ENCODE measurements around the gene HHIPL1. TPM values are rescaled to one million over a fixed set of nuclear protein-coding genes. Genes with fewer than 3 reads are reported as not detected.

HHIPL1 gene
- 1 to 10 TPM; 1.9 to 3.3 (median 2.1) TPM for polyA plus RNA-seq (ENCODE audit: insufficient read depth in 1 of 5, insufficient read length in 5 of 5, low replicate concordance in 1 of 5)
- long read RNA-seq, donor 1, full-length matches to known transcripts: 1 of 1 reads
- long read RNA-seq, donor 1, partial matches to known transcripts: 0 of 1 reads
- long read RNA-seq, donor 1, other reads (novel, unspliced or antisense): 0 of 1 reads
- long read RNA-seq, donor 2, full-length matches to known transcripts: 2 of 2 reads
- long read RNA-seq, donor 2, partial matches to known transcripts: 0 of 2 reads
- long read RNA-seq, donor 2, other reads (novel, unspliced or antisense): 0 of 2 reads
- long read RNA-seq, donor 3: 0 reads
- long read RNA-seq, donor 4, full-length matches to known transcripts: 1 of 1 reads
- long read RNA-seq, donor 4, partial matches to known transcripts: 0 of 1 reads
- long read RNA-seq, donor 4, other reads (novel, unspliced or antisense): 0 of 1 reads
- long read RNA-seq, donor 5, full-length matches to known transcripts: 1 of 1 reads
- long read RNA-seq, donor 5, partial matches to known transcripts: 0 of 1 reads
- long read RNA-seq, donor 5, other reads (novel, unspliced or antisense): 0 of 1 reads
- long read RNA-seq, donor 6, full-length matches to known transcripts: 2 of 2 reads
- long read RNA-seq, donor 6, partial matches to known transcripts: 0 of 2 reads
- long read RNA-seq, donor 6, other reads (novel, unspliced or antisense): 0 of 2 reads
- long read RNA-seq, donor 7: 0 reads
- long read RNA-seq, donor 8: 0 reads

DNA sequence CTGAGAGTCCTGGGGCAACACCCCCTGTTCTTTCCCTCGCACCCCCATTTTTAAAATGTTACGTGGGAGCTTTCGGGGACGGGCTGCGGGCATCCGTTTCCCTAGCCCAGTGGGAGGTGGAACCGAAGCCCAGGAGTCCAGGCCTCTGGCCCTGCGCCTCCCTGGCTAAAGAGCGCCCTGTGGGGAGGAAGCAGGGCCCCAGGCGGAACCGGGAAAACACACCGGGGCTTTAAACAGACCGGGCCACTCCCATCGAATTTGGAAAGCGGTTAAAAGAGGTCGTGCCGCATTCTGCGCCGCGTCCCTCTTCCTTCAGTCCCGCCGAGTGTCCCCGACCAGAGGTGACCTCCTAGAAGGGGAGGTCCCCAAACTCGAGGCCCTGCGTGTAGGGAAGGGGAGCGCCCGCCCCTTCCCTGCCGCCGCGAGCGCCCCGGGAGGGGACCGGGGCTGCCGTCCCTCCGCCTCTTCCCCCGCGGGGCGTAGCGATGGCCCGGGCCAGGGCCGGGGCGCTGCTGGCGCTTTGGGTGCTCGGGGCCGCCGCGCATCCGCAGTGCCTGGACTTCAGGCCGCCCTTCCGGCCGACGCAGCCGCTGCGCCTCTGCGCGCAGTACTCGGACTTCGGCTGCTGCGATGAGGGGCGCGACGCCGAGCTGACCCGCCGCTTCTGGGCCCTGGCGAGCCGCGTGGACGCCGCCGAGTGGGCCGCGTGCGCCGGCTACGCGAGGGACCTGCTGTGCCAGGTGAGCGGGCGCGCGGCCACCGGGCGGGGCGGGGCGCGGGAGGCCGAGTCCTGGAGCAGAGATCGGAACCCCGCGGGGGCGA lies at the start of gene HHIPL1:
Gene HHIPL1 (plus strand): TSS at position 407 of the 822 bp plus-strand sequence. CDS start 79 bp downstream, at position 486.
- DNase-seq: peak; percentile 33 to 42

DNA sequence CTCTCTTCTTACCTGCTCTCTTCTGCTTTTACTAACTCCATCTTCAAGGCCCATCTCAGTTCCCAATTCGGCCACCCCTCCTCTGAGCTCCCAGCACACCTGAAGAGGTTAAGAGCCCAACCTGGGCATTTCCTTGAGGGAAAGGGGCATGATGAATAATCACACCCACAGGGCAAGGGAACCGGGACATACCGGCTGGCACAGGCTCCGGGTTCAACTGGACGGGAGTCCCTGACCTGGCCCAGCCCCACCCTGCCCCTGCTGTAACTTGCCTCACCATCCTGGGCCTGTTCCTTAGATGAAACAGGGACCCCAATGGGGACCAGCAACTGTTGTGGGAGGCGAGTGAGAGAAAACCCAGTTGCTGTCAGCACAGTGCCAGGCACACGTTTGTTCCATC lies 49.4 kb upstream of the HHIPL1 start:
- no peak for DNase-seq

DNA sequence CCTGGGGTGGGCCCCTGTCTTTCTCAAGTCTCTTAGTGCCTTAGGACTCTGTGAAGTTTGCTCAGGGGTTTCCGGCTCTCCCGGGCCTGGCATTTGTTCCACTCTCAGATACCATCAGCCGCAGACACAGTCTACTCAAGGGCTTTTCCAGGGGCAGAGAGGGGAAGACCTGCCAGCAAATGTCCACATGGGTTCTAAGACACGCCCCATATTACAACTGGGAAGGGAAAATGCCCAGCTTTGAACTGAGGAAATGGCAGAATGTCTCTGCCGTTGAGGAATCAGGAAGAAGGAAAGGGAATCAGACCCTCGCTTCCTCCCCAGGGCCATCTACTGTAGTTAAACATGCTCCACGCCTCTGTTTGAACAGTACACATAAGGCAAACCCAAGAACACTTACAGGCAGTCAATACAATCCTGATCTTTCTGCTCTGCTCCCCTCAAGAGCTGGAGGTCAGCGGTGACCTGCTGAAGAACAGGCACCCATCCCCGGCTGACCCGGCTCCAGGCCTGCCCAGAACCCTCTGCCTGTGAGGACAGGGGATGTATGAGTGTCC lies 48.8 kb upstream of the HHIPL1 start:
- DNase-seq: no peak

DNA sequence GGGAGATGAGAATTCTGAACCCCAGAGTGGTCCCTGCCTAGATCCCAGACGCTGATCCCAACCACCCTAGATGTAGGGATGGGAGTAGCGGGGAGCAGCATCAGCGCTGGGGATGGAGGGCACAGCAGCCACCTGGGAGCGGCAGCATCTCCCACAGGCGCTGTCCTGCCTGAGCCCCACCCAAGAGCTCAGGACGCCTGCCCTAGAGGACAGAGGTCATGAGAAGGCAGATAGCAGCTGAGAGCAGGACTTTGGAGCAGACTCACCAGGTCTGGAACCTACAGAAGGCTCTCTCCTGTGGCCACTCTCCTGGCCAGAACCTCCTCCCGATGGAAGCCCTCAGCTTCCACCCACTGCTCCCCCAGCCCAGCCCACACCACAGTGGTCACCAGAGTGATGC lies 48.2 kb upstream of the HHIPL1 start:
- no peak for DNase-seq

DNA sequence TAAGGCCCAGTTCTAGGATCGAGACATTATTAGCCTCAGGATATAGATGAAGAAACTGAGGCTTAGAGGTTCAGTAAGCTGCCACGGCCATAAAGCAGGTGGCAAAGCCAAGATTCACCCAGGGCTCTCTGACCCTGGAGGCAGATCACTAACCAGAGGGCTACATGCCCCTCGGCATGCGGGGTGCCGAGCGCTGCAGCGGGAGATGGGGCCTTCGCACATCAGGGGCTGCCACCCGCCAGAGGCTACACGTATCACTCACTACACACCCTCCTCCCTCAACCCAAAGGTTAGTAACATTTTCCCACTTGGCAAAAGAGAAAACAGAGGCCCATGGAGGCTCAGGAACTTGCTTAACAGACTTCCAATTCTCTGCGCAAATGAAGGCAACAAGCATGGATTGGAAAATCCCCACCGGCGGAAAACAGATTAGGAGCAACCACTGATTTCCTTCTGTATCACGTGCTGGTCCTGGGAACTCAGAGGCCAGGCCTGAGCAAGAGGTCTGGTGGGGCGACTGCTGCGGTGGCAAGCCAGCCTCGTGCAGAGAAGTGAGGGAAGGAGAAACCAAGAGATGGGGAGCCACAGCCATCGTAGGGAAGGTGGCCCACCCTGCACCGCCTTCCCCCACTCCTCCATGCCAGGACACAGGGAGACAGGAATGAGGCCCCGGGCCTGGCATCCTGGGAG lies 46.9 kb upstream of the HHIPL1 start:
- no peak for DNase-seq

DNA sequence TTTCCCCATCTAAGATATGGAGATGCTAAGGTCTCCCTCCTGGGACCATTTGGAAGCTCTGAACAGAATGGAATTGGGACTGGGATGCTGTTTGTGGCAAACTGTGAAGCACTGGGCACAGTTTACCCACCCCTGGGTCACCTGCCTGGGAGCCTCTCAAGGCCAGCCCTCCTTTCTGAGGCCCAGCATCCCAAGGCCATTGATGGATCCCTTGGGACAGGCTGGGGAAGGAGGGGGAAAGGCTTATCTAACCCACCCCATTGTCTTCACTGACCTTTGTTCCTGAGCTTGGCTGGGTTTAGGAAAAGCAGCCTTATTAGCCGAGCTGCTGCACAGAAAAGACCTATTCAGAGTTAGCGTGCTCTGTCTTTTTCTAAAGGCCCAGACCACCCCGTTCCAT lies 46.2 kb upstream of the HHIPL1 start:
- no peak for DNase-seq

DNA sequence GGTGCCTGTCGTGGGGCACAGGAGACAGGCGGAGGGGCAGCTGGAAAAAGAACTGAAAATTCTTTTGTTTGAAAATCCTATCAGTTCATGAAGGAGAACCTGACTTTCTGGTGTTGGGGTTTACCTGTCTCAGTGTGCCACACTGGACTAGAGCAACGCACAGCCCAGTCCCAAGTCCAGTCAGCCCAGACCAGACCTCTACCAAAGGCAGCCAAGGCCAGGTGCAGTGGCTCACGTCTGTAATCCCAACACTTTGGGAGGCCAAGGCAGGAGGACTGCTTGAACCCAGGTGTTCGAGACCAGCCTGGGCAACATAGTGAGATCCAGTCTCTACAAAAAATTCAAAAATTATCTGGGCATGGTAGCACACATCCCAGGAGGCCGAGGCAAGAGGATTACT lies 45.5 kb upstream of the HHIPL1 start:
- no peak for DNase-seq

DNA sequence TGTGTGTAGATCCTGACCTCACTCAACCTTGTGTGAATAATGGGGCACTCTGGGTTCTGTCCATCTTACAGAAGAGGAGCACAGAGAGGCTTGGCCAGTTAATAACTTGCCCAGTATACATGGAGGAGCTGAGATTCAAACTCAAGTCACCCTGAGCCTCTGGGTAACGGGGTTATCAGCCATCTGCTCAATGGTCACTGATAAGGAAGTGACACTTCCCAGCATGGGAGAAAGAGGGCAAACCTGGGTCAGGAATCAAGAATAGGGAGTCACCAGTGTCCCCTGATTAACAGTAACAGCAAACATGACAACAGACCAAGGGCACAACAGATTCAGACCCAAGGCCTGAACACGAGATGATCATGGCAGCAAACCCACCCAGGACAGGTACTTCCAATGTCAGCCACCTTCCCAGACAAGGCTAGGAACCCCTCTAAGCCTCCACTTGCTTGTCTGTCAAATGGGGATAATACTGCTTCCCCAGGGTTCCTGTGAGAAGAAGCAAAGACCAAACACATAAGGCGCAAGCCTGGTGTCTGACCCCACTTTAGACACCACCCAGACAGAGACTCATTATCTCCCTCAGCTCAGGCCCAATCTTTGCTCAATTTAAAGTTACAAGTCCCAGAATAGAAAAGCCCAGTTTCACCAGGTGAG lies 44.6 kb upstream of the HHIPL1 start:
- no peak for DNase-seq

DNA sequence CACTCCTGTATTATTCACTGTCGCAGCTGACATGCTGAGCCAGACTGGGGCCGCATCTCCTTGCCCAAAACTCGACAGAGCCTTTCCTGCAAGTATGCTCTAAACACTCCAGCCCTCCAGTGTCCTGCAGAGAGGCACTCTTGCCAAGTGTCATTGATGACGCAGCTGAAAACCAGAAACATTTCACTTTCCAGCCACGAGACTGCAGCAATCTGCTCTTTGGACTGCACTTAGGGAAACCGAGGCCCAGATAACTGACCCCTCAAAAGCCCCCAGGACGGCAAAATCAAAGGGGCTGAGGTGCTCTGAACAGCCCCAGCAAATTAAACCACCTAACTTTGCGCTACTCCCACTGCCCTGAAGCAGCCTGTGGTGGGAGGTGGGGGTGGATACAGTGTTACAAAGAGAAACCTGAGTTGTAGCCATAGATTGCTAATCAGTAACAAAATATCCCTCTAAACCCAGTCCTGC lies 43.5 kb upstream of the HHIPL1 start:
- no peak for DNase-seq

DNA sequence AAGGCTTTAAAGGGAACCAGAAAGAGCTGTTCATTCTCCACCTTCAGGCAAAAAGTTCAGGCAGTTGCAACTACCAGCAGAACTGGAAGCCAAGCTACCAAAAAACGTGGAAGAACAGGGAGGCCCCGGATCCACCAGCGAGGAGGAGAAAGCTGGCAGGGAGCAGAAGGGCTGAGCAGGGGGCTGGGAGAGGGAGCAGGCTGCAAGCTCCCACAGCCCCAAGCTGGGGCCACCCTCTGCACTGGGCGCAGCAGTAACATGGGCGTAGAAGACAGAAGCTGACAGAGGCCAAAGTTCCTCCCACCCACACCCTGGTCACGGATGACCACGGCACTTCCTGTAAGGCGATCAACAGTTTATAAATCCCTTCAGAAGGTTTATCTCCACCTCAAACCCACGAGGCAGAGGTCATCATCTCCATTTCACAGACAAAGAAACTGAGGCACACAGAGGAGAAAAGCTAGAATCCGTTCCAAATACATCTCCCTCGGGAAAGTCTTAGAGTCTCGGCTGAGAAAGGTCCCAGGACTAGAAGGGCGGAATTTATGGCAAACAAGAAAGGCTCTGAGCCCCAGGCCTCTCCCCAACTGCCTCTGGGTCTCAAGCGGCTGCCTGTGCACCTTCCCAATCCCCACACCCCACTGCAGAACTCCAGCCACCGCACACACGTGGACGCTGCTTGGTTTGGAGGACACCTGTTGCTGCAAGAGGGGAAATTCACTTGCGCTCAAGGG lies 42.7 kb upstream of the HHIPL1 start:
- no peak for DNase-seq

DNA sequence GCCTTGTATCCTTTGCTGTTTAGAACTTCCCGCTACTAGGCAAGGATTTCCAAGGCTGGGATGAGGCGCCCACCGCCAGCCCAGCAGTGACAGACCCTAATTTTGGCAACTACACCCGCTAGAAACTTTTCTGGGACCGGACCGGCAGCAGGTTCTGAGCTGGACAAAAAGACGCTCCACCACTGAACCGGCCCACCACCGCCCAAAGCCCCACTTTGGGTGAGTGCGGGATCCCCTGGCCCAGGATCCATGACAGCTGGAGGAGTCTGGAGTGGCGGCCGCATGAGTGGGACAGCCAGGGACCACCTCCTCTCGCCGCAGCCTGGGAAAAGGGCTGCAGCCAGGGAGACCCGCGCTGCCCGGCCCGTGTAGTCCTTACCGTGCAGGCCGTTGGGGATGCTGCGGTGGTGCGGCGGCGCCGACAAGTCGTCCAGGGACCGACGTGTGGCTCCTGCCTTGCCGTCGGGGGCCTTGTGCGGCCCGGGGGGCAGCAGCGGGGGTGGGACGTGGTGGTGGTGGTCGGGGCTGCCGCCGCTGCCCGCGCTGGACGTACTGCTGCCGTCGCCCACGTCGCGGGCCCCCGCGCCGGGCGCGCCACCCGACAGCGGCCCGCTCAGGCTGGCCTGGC lies 42.0 kb upstream of the HHIPL1 start:
- no peak for DNase-seq

DNA sequence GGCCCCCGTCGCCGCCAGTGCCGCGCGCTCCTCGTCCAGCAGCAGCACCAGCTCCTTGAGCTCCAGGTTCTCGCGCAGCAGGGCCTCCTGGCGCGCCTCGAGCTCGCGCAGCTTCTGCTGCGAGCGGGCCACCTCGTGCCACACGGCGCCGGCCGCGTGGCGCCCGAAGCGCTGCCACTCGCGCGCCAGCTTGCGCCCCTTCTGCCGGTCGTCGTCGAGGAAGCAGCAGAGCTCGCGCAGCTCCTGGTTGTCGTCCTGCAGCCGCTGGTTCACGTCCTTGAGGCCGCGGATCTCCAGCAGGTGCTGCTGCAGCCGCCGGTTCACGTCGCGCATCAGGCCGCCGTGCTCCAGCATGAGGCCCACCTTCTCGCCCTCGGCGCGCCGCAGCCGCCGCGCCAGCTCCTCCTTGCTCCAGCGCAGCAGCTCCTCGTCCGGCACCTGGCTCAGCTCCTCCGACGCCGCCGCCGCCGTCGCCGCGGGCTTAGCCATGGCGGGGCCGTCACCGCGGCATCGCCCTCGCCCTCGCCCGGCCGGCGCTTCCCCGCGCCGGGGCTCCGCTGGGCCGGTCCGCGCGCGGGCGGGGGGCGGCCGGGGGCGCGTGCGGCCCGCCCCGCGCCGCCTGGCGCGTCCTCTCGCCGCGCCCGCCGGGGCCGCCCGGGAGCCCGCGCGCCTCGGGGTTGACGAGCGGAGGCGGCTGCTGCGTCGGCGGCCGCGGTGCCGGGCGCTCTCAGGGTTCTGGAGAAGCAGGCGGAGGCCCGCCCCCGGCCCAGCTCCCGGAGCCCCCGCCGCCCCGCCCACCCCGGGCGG lies 41.3 kb upstream of the HHIPL1 start, which contains the start of gene CCDC85C:
Gene CCDC85C (minus strand): TSS at position 737 of the 807 bp plus-strand sequence. CDS start 248 bp downstream, at position 489.
- DNase-seq: no peak

DNA sequence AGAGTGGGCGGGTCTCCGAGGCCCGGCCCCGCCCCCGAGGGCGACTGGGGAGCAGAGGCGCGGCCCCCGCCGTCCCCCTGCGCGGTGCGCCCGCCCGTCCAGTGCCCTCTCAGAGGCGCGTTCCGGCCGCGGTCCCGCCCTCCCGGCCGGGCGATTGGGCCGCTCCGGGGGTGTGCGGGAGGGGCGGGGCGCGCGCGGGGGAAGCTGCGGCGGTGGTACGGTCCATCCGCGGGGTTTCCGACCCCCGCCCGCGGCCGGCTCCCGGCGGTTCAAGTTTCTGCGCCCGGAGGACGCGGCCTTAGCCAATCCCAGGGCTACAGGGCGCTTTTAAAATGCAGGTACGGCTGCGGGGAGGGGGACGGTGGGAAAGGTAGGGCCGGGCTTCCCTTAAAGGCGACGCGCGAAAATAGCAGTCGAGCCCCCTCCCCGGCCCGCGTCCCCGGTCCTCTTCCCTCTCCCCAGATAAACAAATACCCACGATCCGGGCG lies 40.6 kb upstream of the HHIPL1 start:
- DNase-seq: peak; percentile 95 to 96

DNA sequence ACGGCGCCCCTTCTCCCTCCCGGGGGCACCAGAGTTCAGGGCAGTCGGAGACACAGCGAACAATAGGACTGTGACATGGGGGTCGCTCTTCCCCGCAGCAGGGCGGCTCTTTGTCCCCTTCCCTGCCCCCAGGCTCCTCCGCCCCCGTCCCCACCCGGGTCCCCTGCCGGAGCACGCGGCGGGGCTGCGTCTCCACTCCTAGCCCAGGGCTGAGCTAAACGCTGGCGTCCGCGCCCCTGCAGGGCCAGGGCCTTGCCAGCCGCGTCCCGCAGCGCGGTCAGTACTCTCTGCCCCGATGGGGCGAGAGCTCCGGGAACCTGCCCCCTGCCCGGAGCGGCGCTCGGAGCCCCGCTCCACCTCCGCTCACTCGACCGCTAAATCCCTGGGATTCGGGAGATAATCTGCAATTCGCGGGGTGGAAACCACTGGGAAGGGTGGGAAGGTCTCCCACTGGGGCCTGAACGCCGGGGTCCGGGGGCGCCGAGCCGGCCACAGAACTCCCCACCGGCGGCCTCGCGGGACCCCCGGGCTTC lies 40.1 kb upstream of the HHIPL1 start:
- no peak for DNase-seq

DNA sequence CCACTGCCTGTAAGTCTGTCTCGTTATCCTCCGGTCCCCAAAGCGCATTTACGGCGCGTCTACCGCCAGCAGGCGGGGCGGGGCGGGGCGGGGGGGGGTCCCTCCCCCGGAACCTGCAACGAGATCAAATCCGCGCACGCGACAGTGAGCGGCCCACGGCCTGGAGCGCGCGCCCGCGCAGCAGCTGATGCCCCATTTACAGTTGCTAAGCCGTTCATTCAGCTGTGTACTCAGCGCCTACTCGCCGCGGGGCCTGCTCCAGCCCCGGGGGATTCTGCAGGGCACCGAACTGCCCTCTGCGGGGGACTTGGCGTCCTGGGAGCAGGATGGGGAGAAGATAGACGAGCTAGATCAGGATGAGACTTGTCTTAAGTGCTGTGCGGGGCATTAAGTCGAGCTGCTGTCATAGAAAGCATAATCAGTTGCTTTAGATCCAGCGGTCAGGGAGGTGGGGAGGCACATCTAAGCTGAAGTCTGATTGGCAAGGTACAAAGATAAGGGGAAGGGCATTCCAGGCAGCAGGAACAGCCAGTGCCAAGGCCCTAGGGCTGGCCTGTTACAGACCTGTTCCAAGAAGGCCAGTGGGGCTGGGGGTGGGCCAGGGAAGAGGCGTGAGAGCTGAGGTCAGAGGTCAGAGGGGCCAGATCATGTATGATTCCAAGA lies 39.5 kb upstream of the HHIPL1 start:
- DNase-seq: no peak

DNA sequence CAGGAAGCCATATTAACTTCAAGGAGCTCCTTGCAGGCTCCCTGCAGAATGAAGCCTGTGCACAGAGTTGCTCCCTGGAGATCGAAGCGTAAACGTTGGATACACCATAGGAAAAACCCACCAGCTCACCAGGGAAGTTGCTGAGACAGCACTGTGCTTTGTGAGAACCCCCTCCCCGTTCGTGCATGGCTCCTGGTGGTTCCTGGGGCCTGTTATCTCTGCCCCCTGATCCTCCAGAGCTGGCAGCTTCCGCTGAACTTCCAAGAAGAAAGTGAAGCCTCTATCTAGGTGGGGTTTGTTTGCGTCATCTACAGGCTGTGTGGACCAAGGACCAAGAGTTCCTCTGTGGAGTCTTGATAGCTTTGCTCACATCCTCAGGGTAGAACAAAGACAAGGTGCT lies 38.6 kb upstream of the HHIPL1 start:
- DNase-seq: no peak

DNA sequence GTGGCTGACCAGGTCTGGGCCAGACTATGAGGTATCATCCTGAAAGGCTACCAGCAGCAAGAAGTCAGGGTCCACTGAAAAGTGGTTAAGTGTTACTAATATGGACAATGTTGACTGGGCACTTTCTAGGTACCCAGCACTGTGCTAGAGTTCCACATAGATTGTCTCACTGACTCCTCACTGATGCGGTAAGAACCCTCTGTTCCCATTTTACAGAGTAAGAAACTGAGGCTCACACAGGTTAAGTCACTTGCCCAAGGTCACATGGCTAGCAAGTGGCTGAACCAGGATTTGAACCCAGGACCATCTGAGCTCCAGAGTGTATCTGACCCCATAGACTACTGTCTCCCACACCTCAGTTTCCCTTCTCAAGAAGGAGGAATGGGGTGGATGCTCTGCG lies 36.3 kb upstream of the HHIPL1 start:
- DNase-seq: no peak
